GM18499 (cell line): Measurements from ENCODE around the gene ST3GAL6.
"Not testable (repeated sequence)": the region's sequence is repeated elsewhere in the genome, so short reads cannot be mapped to it uniquely, and the experiment has no call there.

Source experiments
- ATAC-seq: cut with Tn5 transposase; IDR thresholded peaks from one replicate; pipeline ENCODE4 v1.9.1; 2021; ENCODE audit warnings: moderate number of reproducible peaks; ENCODE audit not compliant: insufficient read depth, unreplicated experiment

The ST3GAL6 gene

DNA sequence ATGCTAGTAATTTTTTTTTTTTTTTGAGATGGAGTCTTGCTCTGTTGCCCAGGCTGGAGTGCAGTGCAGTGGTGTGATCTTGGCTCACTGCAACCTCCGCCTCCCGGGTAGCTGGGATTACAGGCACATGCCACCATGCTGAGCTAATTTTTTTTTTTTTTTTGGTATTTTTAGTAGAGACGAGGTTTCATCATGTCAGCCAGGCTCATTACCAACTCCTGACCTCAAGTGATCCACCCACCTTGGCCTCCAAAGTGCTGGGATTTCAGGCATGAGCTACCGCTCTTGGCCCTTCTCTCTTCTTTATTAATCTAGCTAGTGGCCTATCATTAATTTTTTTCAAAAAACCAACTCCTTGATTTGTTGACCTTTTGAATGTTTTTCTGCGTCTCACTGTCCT, 67.9 kb downstream of the ST3GAL6 start:
- not testable (repeated sequence) for ATAC-seq

DNA sequence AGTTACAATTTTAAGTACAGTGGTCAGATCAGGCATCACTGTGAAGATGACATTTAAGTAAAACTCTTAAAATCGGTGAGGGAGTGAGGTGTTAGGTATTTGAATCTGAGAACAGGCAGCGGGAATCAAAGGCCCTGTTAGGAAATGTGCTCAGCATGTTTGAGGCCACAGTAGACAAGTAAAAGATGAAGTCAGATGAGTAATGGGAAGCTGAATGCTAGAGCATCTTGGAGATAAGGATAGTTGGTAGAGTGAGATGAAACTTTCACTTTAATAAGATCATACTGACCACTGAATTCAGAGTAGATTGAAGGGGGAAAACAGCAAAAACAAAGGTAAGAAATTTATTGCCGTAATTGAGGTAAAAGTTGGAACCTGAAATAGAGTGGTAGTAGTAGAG, 76.7 kb downstream of the ST3GAL6 start:
- ATAC-seq, result no peak

DNA sequence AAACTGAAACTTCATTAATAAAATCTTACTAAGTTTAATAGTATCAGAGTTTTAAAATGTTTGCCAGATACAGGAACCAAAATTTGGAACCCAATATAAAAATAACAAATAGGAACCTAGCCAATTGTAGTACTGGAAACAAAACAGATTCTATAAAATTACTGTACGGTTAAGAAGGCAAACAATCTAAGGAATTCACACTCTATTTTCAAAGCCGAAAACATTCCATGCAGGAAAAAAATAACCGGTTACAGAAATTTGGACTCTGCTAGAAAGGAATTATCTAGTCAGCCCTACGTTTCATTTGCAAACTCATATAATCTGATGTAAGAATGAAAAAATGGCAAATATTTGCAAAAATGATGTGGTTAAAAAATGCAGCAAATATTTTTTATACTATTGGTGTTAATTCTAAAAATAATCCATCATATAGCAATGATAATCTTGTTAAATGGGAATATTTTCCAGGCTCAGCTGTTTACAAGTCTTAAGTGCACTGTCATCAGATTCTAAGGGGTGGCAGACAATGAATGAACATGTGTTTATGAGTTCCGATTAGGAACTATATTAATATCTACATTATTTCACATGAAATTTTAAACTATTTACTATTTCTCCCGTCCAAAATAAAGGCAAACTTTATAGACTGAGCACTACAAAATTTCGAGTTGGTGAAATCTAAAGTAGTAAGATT, 80.3 kb downstream of the ST3GAL6 start:
- ATAC-seq, result no peak
